IPS DF 19.7 (cell line): ENCODE data around the gene ATR.
A peak's percentile ranks its signal among the peaks of the same experiment; 100 is the strongest.
"Not testable (repeated sequence)": the region's sequence is repeated elsewhere in the genome, so short reads cannot be mapped to it uniquely, and the experiment has no call there.

ENCODE experiments used
- DNase-seq: peaks from one replicate; pipeline ENCODE4 v3.0.0-alpha.2; 2013; ENCODE audit warnings: low read depth, low spot score

ATR gene

DNA sequence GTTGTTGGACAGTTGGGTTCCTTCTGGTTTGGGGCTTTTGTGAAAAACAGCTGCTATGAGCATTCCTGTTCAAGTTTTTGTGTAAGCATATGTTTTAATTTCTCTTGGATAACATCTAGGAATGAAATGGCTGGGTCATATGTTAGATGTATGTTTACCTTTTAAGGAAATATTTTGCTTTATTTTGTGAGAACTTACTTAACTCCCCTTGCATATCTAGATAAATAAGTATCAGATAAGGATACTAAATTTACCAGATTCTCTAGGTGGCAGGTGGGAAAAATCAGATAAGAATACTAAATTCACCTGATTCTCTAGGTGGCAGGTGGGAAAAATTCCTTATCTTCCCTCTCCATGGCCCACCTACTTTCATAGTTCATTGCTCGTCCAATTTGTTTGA lies 16.6 kb upstream of the ATR start:
- no peak for DNase-seq

- not testable (repeated sequence) for DNase-seq
These were observed 13.7 kb upstream of the ATR start for GRCh38 chr3:142592268-142592667.

DNA sequence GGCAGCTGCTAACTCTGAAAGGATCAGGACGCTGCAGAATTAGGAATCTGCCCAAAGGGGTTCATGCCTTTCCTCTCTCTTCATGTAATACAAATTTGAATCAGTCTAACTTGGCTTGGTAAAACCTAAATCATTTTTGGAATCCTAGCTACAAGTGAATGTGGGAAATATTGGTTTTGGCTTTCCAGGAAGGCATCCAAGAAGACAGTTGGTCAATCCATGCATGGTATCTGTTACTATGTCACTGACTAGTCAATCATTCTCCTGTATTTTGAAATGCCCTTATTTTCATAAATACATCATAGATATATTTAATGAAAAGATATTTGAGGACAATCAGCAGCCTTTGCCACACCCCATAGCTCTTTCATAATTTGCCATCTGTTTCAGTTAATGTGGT lies 10.2 kb upstream of the ATR start:
- no peak for DNase-seq

- DNase-seq = peak; percentile 63
These were observed 8.4 kb upstream of the ATR start for GRCh38 chr3:142586803-142587406.

DNA sequence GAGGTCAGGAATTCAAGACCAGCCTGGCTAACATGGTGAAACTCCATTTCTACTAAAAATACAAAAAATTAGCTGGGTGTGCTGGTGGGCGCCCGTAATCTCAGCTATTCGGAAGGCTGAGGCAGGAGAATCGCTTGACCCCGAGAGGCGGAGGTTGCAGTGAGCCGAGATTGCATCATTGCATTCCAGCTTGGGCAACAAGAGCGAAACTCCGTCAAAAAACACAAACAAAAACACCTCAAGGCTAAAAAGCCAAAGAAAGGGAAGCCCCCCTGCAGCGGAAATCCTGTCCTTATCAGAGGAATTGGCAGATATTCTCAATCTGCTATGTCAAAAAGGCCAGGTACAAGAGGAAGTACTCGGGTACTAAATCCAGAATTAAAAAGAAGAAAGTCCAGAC lies 2.5 kb upstream of the ATR start:
- not testable (repeated sequence) for DNase-seq

- no peak for DNase-seq
These were observed 1.5 kb upstream of the ATR start for GRCh38 chr3:142580061-142580423.

GRCh38 chr3:142577696-142578328 lies 721 bp downstream of the ATR start:
- no peak for DNase-seq

GRCh38 chr3:142576792-142577191 lies 1.7 kb downstream of the ATR start:
- DNase-seq = no peak

DNA sequence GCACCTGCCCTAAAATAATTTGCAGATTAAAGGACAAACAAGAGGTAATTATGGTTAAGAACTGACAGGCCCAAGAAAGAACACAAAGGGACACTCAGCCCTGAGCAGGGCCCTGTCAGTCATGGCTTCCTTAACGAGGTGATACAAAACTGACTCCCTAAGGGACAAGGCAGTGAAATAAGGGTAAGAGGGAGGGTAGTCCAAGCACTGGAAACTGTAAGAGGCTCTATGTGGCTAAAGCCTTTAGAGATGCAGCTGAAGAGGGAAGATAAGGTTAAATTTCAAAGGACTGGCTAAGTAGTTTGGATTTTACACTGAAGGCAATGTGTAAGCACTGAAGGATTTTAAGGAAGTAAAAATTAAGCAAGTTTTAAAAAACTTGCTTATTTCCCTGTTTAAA lies 3.9 kb downstream of the ATR start:
- no peak for DNase-seq

GRCh38 chr3:142574223-142574622 lies 4.3 kb downstream of the ATR start:
- not testable (repeated sequence) for DNase-seq

GRCh38 chr3:142569422-142569821 lies 9.1 kb downstream of the ATR start:
- DNase-seq = not testable (repeated sequence)

DNA sequence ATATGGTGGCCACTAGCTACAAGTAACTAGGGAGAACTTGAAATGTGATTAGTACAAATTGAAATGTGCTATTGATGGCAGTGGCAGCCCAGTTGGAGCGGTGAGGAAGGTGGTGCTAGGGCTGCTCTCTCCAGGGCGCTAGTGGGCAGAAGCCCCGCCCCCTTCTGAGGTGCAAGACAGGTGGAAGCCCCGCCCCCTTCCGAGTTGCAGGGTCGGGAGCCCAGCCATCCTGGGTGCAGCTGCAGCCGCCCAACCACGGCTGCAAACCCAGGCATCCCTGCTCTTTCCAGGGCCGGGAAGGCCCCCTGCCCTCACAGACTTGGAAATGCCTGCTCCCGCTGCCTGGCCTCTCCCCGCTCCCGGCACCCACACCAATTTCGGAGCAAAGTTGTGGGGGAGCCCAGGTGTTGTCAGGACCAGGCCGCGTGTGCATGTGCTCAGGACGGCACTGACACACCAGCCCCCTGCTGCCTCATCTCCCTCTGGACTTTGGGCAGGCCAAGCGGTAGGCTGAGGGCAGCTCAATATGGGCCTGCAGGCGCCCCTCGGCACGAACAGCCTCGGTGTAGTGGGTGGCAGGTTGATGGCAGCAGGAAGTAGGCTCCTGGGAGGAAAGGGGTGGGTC lies 10.0 kb downstream of the ATR start:
- DNase-seq = no peak

GRCh38 chr3:142566096-142566495 lies 12.4 kb downstream of the ATR start:
- DNase-seq = no peak

- no peak for DNase-seq
These were observed 15.0 kb downstream of the ATR start for GRCh38 chr3:142563496-142563997.

DNA sequence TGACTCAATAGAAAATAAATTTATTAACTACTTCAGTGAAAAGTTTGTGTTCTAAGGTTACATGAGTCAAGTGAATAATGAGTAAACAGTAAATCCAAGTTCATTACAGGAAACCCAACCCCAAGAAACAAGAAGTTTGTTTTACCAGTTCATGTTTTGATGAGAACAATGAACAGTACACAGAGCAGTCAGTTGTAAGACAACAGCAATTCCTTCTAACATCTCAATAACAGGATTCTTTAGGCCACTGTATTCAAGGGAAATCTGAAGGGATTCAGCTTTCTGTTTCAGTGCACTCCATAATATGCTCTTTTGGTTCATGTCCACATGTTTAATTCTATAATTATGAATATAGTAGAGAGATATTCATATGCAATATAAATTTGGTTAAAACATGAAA lies 18.4 kb downstream of the ATR start:
- no peak for DNase-seq

- no peak for DNase-seq
These were observed 24.8 kb downstream of the ATR start for GRCh38 chr3:142553741-142554140.

GRCh38 chr3:142552579-142552978 lies 26.0 kb downstream of the ATR start:
- not testable (repeated sequence) for DNase-seq

- no peak for DNase-seq
These were observed 28.5 kb downstream of the ATR start for GRCh38 chr3:142549986-142550385.

- no peak for DNase-seq
These were observed 35.2 kb downstream of the ATR start for GRCh38 chr3:142543307-142543706.

DNA sequence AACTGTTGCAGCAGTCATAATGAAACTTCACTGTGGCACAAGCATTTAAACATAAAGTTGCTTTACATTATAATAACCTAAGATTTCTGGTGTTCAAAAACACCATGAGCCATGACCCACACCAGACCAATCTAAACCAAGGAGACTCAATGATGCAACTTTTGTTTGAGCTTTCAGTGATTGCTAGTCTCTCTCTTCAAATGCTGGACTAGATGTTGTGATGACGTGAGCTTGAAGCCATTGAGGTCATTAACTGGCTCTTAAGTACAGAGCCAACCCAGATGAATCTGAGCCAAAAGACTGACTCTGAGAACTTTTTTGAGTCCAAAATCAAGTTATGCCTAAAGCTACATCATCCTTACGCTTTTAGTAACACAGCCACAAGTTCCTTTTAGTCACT lies 36.5 kb downstream of the ATR start:
- no peak for DNase-seq

- no peak for DNase-seq
These were observed 42.0 kb downstream of the ATR start for GRCh38 chr3:142536519-142536918.

DNA sequence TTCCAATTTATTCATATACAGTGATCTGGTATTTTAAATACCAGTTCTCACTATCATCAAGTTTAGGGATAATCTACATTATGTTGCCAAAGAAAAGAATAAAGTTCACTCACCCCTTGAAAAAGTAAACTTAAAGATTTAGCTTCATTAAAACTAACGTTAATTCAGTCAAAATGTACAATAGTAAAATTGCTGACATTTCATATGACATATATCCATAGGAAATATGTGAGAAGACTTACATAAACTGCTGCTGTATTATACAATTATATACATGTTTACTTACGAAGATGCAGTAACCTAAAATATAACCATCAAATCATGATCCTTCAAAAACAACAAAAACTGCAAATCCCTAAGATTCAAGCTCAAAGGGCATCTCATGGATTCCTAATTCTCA lies 44.0 kb downstream of the ATR start:
- no peak for DNase-seq

GRCh38 chr3:142530296-142530695 lies 48.2 kb downstream of the ATR start:
- DNase-seq = no peak
